Neuronal stem cell (in vitro differentiated cells): ENCODE measurements around the gene SAPCD1.

Experiments used
- DNase-seq: peaks from one replicate; pipeline ENCODE4 v3.0.0-alpha.2; 2013; ENCODE audit warnings: low spot score
- H2AFZ ChIP-seq: one replicate; pipeline ENCODE4 v1.6.1; 2013; ENCODE audit warnings: mild to moderate bottlenecking, low read length, inconsistent platforms
- H2AK5ac ChIP-seq: 2 replicates; pipeline ENCODE4 v1.6.1; 2013; ENCODE audit warnings: low read depth, mild to moderate bottlenecking, inconsistent platforms, low read length, moderate library complexity, mixed read lengths
- H2BK120ac ChIP-seq: 2 replicates; pipeline ENCODE4 v1.6.1; 2013; ENCODE audit warnings: low read depth, mild to moderate bottlenecking, inconsistent platforms, low read length, moderate library complexity, mixed read lengths
- H2BK12ac ChIP-seq: one replicate; pipeline ENCODE4 v1.6.1; 2013; ENCODE audit warnings: low read length, inconsistent platforms
- H2BK15ac ChIP-seq: 2 replicates; pipeline ENCODE4 v1.6.1; 2013; ENCODE audit warnings: mild to moderate bottlenecking, low read length, inconsistent platforms, mixed read lengths
- H2BK5ac ChIP-seq: one replicate; pipeline ENCODE4 v1.6.1; 2013; ENCODE audit warnings: inconsistent platforms, mild to moderate bottlenecking, low read length, moderate library complexity
- H3K14ac ChIP-seq: one replicate; pipeline ENCODE4 v1.6.1; 2013; ENCODE audit warnings: low read length, inconsistent platforms
- H3K18ac ChIP-seq: 2 replicates; pipeline ENCODE4 v1.6.1; 2013; ENCODE audit warnings: low read length, inconsistent platforms
- H3K23ac ChIP-seq: 2 replicates; pipeline ENCODE4 v1.6.1; 2013; ENCODE audit warnings: low read depth, mild to moderate bottlenecking, mixed read lengths, low read length, inconsistent platforms; ENCODE audit not compliant: poor library complexity
- H3K27ac ChIP-seq: replicated peaks from 3 replicates; pipeline ENCODE4 v1.5.1; 2013; ENCODE audit warnings: low read length, inconsistent platforms
- H3K27me3 ChIP-seq, 3 experiments: 2 replicates each; pipeline ENCODE4 v1.6.1; 2013; ENCODE audit warnings: low read length in 3 of 3, mild to moderate bottlenecking in 2 of 3, inconsistent platforms in 1 of 3, low read depth in 1 of 3, mixed read lengths in 1 of 3, moderate library complexity in 1 of 3; ENCODE audit not compliant: control insufficient read depth in 3 of 3, insufficient read depth in 3 of 3
- H3K36me3 ChIP-seq, 2 donors: replicated peaks in 1 of 2; 2 replicates each; pipeline ENCODE4 v1.6.1; 2013; ENCODE audit warnings: low read length in 2 of 2; ENCODE audit not compliant: control insufficient read depth in 2 of 2, insufficient read depth in 2 of 2
- H3K4ac ChIP-seq: 2 replicates; pipeline ENCODE4 v1.6.1; 2013; ENCODE audit warnings: inconsistent platforms, mild to moderate bottlenecking, low read length, moderate library complexity
- H3K4me1 ChIP-seq, 2 donors: 1 replicate in 1 of 2; 2 replicates in 1 of 2; pipeline ENCODE4 v1.6.1; 2013; ENCODE audit warnings: low read length in 2 of 2, low read depth in 1 of 2; ENCODE audit not compliant: control insufficient read depth in 2 of 2, insufficient read depth in 1 of 2
- H3K4me2 ChIP-seq: one replicate; pipeline ENCODE4 v1.6.1; 2013; ENCODE audit warnings: mild to moderate bottlenecking, low read length, inconsistent platforms; ENCODE audit not compliant: insufficient read depth, poor library complexity, severe bottlenecking
- H3K4me3 ChIP-seq, 2 donors: 2 replicates each; pipeline ENCODE4 v1.5.1; 2013; ENCODE audit warnings: low read length in 2 of 2, mild to moderate bottlenecking in 2 of 2, inconsistent platforms in 1 of 2, moderate library complexity in 1 of 2
- H3K79me1 ChIP-seq: one replicate; pipeline ENCODE4 v1.6.1; 2013; ENCODE audit warnings: low read depth, mild to moderate bottlenecking, inconsistent platforms, low read length, moderate library complexity
- H3K9ac ChIP-seq: one replicate; pipeline ENCODE4 v1.6.1; 2013; ENCODE audit warnings: mild to moderate bottlenecking, low read depth, low read length, inconsistent platforms; ENCODE audit not compliant: poor library complexity
- H3K9me3 ChIP-seq, 2 donors: replicated peaks in 1 of 2; 2 replicates each; pipeline versions ENCODE3 to v1.6.1; 2013; ENCODE audit warnings: low read length in 2 of 2, mild to moderate bottlenecking in 2 of 2, inconsistent platforms in 1 of 2, low read depth in 1 of 2, mixed read lengths in 1 of 2, moderate library complexity in 1 of 2; ENCODE audit not compliant: control insufficient read depth in 2 of 2, insufficient read depth in 1 of 2
- H4K8ac ChIP-seq: one replicate; pipeline ENCODE4 v1.6.1; 2013; ENCODE audit warnings: low read depth, mild to moderate bottlenecking, inconsistent platforms, low read length, moderate library complexity
- H4K91ac ChIP-seq: one replicate; pipeline ENCODE4 v1.6.1; 2013; ENCODE audit warnings: low read length, low read depth, mild to moderate bottlenecking, inconsistent platforms; ENCODE audit not compliant: poor library complexity
- WGBS, 2 donors: extraction: QIAGEN DNeasy Blood & Tissue Kit; methylation state at CpG; one replicate each; pipeline ENCODE4 v1.1.7; 2013; ENCODE audit warnings: missing lambda C conversion rate in 2 of 2, mixed read lengths in 1 of 2; ENCODE audit not compliant: insufficient read length in 2 of 2, insufficient replicate concordance in 1 of 2; ENCODE audit errors: extremely low coverage in 2 of 2; 5-methylcytosine and 5-hydroxymethylcytosine counted together

Gene SAPCD1

DNA sequence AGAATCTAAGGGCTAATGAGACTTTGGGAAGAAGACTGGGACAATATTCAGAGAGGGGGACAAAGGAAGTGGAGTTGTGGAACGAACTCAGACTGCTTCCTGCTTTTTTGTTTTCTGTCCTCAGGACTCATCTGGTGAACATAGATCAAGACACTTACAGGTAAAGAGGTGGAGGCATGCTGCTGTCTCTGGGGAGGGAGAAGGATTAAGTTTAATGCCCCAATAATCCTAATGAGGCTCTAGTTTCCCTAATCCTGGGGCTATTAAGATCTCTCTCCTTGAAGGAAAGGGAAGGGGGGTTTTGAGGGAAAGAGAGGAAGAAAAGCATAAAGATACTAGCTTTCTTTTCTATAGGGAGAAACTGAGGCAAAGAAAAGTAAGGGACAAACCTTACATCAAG is 18.0 kb upstream of the SAPCD1 start:
- H3K14ac ChIP-seq = no peak overlapping the region
- H3K18ac ChIP-seq = no peak overlapping the region
- H4K8ac ChIP-seq = no peak overlapping the region
- no peak overlapping the region for H3K9ac ChIP-seq
- H2BK15ac ChIP-seq = no peak overlapping the region
- H3K36me3 ChIP-seq = peaks cover 13 to 73% of the 10 kb centered on the region in 2 donors
- no peaks in the 10 kb centered on the region for H3K79me1 ChIP-seq
- H2BK12ac ChIP-seq = no peak overlapping the region
- no peak overlapping the region for H3K4ac ChIP-seq
- no peak overlapping the region for H3K4me3 ChIP-seq
- H2AK5ac ChIP-seq = no peak overlapping the region
- H2BK120ac ChIP-seq = no peak overlapping the region
- no peak overlapping the region for H3K27ac ChIP-seq
- DNase-seq = no peak
- no CpG with 5 or more reads among the region's 1 CpG for WGBS, 2 donors
- H3K9me3 ChIP-seq = no peaks in the 10 kb centered on the region
- H3K27me3 ChIP-seq = no peaks in the 10 kb centered on the region
- no peak overlapping the region for H4K91ac ChIP-seq
- no peak overlapping the region for H2AFZ ChIP-seq
- H2BK5ac ChIP-seq = no peak overlapping the region
- no peak overlapping the region for H3K23ac ChIP-seq
- peaks cover 2 to 8% of the 10 kb centered on the region in 2 donors for H3K4me1 ChIP-seq
- no peak overlapping the region for H3K4me2 ChIP-seq

DNA sequence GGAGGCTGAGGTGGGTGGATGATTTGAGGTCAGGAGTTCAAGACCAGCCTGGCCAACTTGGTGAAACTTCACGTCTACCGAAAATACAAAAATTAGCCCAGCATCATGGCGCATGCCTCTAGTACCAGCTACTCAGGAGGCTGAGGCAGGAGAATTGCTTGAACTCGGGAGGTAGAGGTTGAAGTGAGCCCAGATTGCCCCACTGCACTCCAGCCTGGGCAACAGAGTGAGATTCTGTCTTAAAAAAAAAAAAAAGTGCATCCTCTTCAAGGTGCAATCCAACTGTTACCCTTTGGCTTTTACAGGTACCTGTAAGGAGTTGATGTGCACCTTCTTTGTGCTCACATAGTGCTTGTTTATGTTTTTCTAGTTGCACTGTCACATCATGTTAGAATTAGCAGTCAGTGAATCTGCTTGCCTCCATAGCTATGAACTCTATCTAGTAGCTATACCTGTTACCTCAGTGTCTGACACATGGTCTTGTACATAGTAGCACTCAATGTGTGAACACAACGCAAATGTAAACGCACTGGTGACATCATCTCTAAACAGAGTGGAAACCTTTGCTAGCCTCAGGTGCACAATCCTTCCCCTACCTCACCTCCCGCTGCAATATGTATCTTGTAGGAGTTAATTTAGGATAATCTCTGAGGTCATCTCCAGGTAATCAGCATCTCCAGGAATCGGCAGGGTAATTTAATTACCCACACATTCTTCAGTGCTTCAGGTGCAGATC is 13.0 kb upstream of the SAPCD1 start:
- no peak overlapping the region for H4K91ac ChIP-seq
- H2BK5ac ChIP-seq = no peak overlapping the region
- no peak overlapping the region for H3K4me3 ChIP-seq
- H2AK5ac ChIP-seq = no peak overlapping the region
- H3K14ac ChIP-seq = no peak overlapping the region
- H2BK15ac ChIP-seq = no peak overlapping the region
- H3K9me3 ChIP-seq = no peaks in the 10 kb centered on the region
- no peak overlapping the region for H2BK12ac ChIP-seq
- no CpG with 5 or more reads among the region's 8 CpGs for WGBS, 2 donors
- no peak overlapping the region for H3K4ac ChIP-seq
- H2AFZ ChIP-seq = no peak overlapping the region
- H3K9ac ChIP-seq = no peak overlapping the region
- no peaks in the 10 kb centered on the region for H3K27me3 ChIP-seq
- H3K18ac ChIP-seq = no peak overlapping the region
- H4K8ac ChIP-seq = no peak overlapping the region
- no peaks in the 10 kb centered on the region for H3K79me1 ChIP-seq
- no peak overlapping the region for H3K27ac ChIP-seq
- H3K23ac ChIP-seq = no peak overlapping the region
- DNase-seq = no peak
- H3K4me1 ChIP-seq = peaks cover 0 to 3% of the 10 kb centered on the region in 2 donors
- peaks cover 6 to 61% of the 10 kb centered on the region in 2 donors for H3K36me3 ChIP-seq
- no peak overlapping the region for H2BK120ac ChIP-seq
- H3K4me2 ChIP-seq = no peak overlapping the region

DNA sequence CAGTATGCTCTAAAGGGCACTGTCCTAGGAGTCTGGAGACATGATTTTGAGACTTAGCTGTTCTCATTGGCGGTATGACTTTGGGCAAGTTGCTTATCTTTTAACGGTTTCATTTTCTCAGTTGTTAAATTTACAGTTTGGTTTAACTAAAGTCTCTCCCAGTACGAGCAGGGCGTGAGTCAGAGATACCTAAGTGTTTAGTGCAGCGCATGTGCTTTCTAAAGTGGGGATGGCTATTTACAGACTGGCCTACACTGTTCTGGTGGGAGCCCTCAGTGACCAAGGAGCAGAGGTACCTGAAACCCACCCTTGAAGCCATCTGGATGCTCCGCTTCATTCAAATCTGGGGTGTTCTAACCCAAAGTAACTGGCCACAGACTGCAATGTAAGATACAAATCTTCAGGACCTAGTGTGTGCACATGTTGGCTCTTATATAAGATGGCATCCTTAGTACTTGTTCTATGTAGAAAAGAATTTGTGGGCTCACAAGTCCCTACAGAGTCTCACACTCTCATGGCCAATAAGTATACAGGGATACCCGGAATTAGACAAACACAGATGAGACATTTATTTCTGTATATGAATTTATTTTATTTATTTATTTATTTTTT is 11.9 kb upstream of the SAPCD1 start:
- WGBS, 2 donors = no CpG with 5 or more reads among the region's 7 CpGs
- Histone ChIP-seq H2AK5ac (no peak overlapping the region), H3K4ac (no peak overlapping the region), H2BK5ac (no peak overlapping the region), H3K79me1 (no peaks in the 10 kb centered on the region), H2BK12ac (no peak overlapping the region), H3K4me1 (no peaks in the 10 kb centered on the region), H4K91ac (no peak overlapping the region), H3K27me3 (no peaks in the 10 kb centered on the region), H3K4me2 (no peak overlapping the region), H3K27ac (no peak overlapping the region), H3K23ac (no peak overlapping the region), H3K36me3 (peaks cover 6 to 52% of the 10 kb centered on the region in 2 donors), H3K18ac (no peak overlapping the region), H3K9ac (no peak overlapping the region), H3K4me3 (no peak overlapping the region), H2BK15ac (no peak overlapping the region), H2AFZ (no peak overlapping the region), H3K14ac (no peak overlapping the region), H4K8ac (no peak overlapping the region), H2BK120ac (no peak overlapping the region), H3K9me3 (no peaks in the 10 kb centered on the region)
- no peak for DNase-seq

DNA sequence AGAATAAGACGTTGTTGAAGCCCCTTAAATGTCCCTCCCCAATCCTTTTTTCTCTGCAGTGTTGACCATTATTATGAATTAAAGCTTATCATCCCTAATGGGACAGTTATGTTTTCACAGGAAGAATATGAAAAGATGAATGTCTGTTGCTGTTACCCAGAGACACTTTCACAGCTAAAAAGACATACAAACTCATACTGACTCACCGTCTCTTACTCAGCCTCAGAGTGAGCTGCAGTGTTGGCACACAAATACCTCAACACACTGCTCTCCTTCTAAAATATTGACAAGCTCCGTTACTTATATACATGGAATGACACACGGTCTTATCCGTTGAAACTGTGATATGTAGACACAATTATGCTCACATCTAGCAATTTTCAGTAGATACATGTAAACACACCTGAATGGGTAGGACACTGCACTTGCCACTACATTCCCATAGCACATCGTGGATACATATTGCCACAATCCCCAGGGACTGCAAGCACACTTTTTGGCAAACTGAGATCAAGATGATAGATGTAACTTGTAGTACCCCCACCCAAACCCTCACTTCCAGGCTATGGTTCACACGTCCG is 9.6 kb upstream of the SAPCD1 start:
- Histone ChIP-seq H2BK5ac (no peak overlapping the region), H3K4me3 (no peak overlapping the region), H3K23ac (no peak overlapping the region), H3K4me2 (no peak overlapping the region), H3K79me1 (no peaks in the 10 kb centered on the region), H3K18ac (no peak overlapping the region), H4K91ac (no peak overlapping the region), H3K9me3 (no peaks in the 10 kb centered on the region), H2BK15ac (no peak overlapping the region), H3K27me3 (no peaks in the 10 kb centered on the region), H3K4me1 (no peaks in the 10 kb centered on the region), H2BK120ac (no peak overlapping the region), H3K14ac (no peak overlapping the region), H2AK5ac (no peak overlapping the region), H3K27ac (no peak overlapping the region), H2BK12ac (no peak overlapping the region), H3K36me3 (peaks cover 1 to 44% of the 10 kb centered on the region in 2 donors), H3K9ac (no peak overlapping the region), H3K4ac (no peak overlapping the region), H4K8ac (no peak overlapping the region), H2AFZ (no peak overlapping the region)
- DNase-seq = no peak
- WGBS, 2 donors = no CpG with 5 or more reads among the region's 8 CpGs
